Thoracic aorta (tissue), 2 donors: ENCODE results near the gene CFAP46. TPM values are rescaled to one million over a fixed set of nuclear protein-coding genes. Genes with fewer than 3 reads are reported as not detected.
"Not testable (repeated sequence)": the region's sequence is repeated elsewhere in the genome, so short reads cannot be mapped to it uniquely, and the experiment has no call there.

Experiments
- ATAC-seq: fragments of 150-250 bp; one replicate; pipeline ENCODE4 v1.8.0; 2017; ENCODE audit warnings: low read depth; ENCODE audit not compliant: insufficient number of reproducible peaks, low FRiP score
- DNase-seq: peaks from one replicate; pipeline ENCODE4 v3.0.0-alpha.2; 2020; ENCODE audit warnings: low spot score
- H3K27ac ChIP-seq, 2 donors: fragments of 200-600 bp; sonication (generic); 1 replicate in 1 of 2; 2 replicates in 1 of 2; pipeline ENCODE4 v1.5.1; 2016; ENCODE audit warnings: mild to moderate bottlenecking in 2 of 2, moderate library complexity in 2 of 2
- H3K27me3 ChIP-seq: fragments of 200-600 bp; sonication (generic); replicated peaks from 2 replicates; pipeline ENCODE4 v1.6.0; 2016; ENCODE audit warnings: mild to moderate bottlenecking; ENCODE audit not compliant: insufficient read depth
- H3K36me3 ChIP-seq: fragments of 200-600 bp; sonication (generic); one replicate; pipeline ENCODE4 v1.5.1; 2016
- H3K4me1 ChIP-seq, 2 donors: fragments of 200-600 bp; sonication (generic); 1 replicate in 1 of 2; 2 replicates in 1 of 2; pipeline versions ENCODE4 v1.5.1 to v1.6.0; 2016; ENCODE audit warnings: low read depth in 2 of 2, mild to moderate bottlenecking in 1 of 2; ENCODE audit not compliant: control insufficient read depth in 1 of 2
- H3K4me3 ChIP-seq: fragments of 200-600 bp; sonication (generic); 2 replicates; pipeline ENCODE4 v1.5.1; 2016; ENCODE audit warnings: mild to moderate bottlenecking
- H3K9me3 ChIP-seq: fragments of 200-600 bp; sonication (generic); 2 replicates; pipeline ENCODE4 v1.5.1; 2016
- total RNA-seq, 2 donors: library from RNA; depleted of rRNA; stranded (reverse); fragments of >200 nt; gene quantifications; one replicate each; pipeline versions ENCODE4 v1.1.0 to v1.2.3, GENCODE V29; 2016
- TF ChIP-seq, protein P1 (sequence below): fragments of 200-600 bp; sonication (generic); IDR thresholded peaks from one replicate; pipeline ENCODE4 v1.5.1; 2019; ENCODE audit warnings: antibody characterized with exemption

Gene CFAP46
- total RNA-seq, 2 donors from 2014 or later, result not detected

DNA sequence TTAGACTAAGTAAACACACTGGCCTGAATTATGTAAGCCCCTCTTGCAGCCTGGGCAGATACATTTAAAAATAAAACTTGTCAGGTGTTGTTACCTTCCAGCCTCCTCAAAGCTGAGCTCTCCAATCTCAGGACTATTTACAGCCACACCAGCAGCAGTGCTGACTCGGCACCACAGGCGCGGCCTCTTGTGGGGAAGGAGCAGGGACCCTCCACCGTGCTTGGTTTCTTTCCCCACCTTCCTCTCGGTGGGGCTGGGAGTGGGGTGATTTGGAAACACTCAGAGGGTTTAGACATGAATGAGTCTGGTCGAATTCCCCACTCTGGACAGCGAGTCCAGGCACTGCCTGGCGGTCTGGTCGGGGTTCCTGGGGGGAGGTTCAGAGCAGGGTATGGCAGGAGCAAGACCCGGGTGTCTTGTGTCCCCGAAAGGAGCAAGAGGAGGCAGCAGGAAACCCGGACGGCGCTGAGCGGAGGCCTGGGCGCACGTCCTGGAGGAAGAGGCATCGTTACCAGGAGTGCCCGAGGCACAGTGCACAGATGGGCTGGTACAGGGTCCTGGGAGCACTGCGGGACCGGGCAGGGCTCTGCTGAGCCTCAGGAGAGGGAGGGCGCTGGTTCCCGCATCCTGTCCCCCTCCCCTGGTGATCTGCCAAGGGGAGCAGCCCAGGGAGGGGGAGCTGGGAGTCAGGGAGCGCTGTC is 29.2 kb upstream of the CFAP46 start:
- no peaks in the 10 kb centered on the region for H3K27me3 ChIP-seq
- H3K4me1 ChIP-seq, result no peaks in the 10 kb centered on the region
- ATAC-seq, result no peak
- no peak for DNase-seq
- no peak overlapping the region for H3K27ac ChIP-seq
- TF ChIP-seq, protein P1, sequence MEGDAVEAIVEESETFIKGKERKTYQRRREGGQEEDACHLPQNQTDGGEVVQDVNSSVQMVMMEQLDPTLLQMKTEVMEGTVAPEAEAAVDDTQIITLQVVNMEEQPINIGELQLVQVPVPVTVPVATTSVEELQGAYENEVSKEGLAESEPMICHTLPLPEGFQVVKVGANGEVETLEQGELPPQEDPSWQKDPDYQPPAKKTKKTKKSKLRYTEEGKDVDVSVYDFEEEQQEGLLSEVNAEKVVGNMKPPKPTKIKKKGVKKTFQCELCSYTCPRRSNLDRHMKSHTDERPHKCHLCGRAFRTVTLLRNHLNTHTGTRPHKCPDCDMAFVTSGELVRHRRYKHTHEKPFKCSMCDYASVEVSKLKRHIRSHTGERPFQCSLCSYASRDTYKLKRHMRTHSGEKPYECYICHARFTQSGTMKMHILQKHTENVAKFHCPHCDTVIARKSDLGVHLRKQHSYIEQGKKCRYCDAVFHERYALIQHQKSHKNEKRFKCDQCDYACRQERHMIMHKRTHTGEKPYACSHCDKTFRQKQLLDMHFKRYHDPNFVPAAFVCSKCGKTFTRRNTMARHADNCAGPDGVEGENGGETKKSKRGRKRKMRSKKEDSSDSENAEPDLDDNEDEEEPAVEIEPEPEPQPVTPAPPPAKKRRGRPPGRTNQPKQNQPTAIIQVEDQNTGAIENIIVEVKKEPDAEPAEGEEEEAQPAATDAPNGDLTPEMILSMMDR, result no peak
- no peaks in the 10 kb centered on the region for H3K9me3 ChIP-seq
- no peaks in the 10 kb centered on the region for H3K36me3 ChIP-seq
- H3K4me3 ChIP-seq, result no peak overlapping the region

GRCh38 chr10:132970641-132971438 is 28.5 kb upstream of the CFAP46 start:
- no peaks in the 10 kb centered on the region for H3K27me3 ChIP-seq
- no peak overlapping the region for H3K4me3 ChIP-seq
- TF ChIP-seq, protein P1, result no peak
- DNase-seq, result no peak
- ATAC-seq, result no peak
- H3K27ac ChIP-seq, result no peak overlapping the region
- H3K4me1 ChIP-seq, result no peaks in the 10 kb centered on the region
- H3K9me3 ChIP-seq, result no peaks in the 10 kb centered on the region
- H3K36me3 ChIP-seq, result no peaks in the 10 kb centered on the region

DNA sequence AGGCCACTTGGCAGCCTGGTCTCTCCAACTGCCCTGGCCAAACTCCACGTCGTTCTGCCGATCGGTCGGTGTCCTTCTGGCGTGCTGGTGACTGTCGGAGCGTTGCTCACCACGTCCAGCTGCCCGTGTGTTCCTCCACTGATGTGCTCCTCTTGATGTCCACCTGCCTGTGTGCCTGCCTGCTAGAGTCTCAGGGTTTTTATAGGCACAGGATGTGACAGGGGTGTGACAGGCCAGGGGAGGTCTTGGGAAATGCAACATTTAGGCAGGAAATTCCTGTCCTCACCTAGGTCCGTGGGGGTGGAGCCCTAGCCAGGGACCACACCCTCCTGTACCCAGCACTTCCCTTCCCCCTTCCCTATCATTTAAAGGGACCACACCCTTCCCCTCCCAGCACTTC is 25.2 kb upstream of the CFAP46 start:
- no peak for ATAC-seq

DNA sequence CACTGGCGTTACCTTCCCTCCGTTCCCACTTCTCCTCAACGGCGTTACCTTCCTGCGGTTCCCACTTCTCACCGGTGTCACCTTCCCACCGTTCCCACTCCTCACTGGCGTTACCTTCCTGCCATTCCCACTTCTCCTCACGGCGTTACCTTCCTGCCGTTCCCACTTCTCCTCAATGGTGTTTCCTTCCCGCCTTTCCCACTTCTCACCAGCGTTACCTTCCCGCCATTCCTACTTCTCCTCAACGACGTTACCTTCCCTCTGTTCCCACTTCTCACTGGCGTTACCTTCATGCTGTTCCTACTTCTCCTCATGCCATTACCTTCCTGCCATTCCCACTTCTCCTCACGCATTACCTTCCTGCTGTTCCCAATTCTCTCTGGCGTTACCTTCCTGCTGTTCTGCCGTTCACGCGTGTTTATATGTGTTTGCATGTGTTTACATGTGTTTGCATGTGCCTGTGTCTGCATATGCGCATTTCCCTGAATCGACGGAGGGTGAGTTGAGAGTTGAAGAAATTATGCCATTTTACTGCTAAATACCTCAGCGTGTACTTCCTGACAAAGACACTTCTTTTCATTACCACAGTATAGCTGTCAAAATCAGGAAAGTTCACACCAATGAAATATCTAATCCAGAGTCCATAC is 23.2 kb upstream of the CFAP46 start:
- Histone ChIP-seq H3K4me3 (peak overlapping the region; percentile 4), H3K4me1 (peaks cover 0 to 4% of the 10 kb centered on the region in 2 donors), H3K9me3 (no peaks in the 10 kb centered on the region), H3K27me3 (no peaks in the 10 kb centered on the region), H3K27ac (no peak overlapping the region), H3K36me3 (no peaks in the 10 kb centered on the region)
- TF ChIP-seq, protein P1, result no peak
- DNase-seq (no peak), ATAC-seq (no peak)

More for the DNA sequence above, 25.2 kb upstream of the CFAP46 start:
- TF ChIP-seq, protein P1, result no peak
- no peaks in the 10 kb centered on the region for H3K9me3 ChIP-seq
- no peak overlapping the region for H3K4me3 ChIP-seq
- no peaks in the 10 kb centered on the region for H3K27me3 ChIP-seq
- H3K27ac ChIP-seq, result no peak overlapping the region
- no peak for DNase-seq
- H3K36me3 ChIP-seq, result no peaks in the 10 kb centered on the region
- no peaks in the 10 kb centered on the region for H3K4me1 ChIP-seq

DNA sequence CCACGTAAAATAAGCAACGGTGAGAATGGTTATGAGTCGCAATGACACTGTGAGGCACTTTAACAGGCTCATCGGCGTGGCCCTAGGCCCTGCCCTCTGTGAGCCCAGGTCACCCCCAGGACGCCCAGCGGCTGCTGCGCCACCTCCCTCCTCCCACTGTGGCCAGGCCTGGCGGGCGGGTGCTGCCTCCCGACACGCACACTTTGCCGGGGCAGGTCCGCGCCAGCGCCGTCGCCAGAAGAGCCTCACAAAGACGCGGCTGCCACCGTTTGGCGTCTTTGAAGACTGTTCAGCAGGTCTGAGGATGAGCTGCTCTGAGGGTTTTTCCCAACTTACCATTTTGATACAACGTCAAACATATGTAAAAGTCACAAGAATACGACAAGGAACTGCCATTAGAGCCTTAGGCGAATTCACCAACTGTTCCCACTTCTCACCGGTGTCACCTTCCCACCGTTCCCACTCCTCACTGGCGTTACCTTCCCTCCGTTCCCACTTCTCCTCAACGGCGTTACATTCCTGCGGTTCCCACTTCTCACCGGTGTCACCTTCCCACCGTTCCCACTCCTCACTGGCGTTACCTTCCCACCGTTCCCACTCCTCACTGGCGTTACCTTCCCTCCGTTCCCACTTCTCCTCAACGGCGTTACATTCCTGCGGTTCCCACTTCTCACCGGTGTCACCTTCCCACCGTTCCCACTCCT is 22.5 kb upstream of the CFAP46 start:
- not testable (repeated sequence) for H3K27ac ChIP-seq, H3K4me1 ChIP-seq, DNase-seq, H3K36me3 ChIP-seq, H3K9me3 ChIP-seq, H3K27me3 ChIP-seq, ATAC-seq
- H3K4me3 ChIP-seq, result peak overlapping the region; percentile 4
